PC-3 (cell line): ENCODE results near the gene AGFG1. TPM values are rescaled to one million over a fixed set of nuclear protein-coding genes. Genes with fewer than 3 reads are reported as not detected.
"Not testable (repeated sequence)": the region's sequence is repeated elsewhere in the genome, so short reads cannot be mapped to it uniquely, and the experiment has no call there.

ENCODE experiments used
- ATAC-seq: fragments of 200-7000 bp; cut with Tn5 transposase; 2 replicates; pipeline ENCODE4 v1.9.1; 2020; ENCODE audit warnings: mild to moderate bottlenecking, moderate library complexity
- BruUV-seq: library from RNA; stranded (reverse); fragments of 400-500 nt; replicated peaks from 2 replicates; lab custom pipeline; 2021; lab: Mats Ljungman, UMichigan
- CTCF ChIA-PET: fragments of 300-600 bp; sonication (Branson Sonifier 250); formaldehyde crosslinking; loops from one replicate; lab custom pipeline; 2022; ENCODE audit warnings: antibody characterized with exemption; lab: Charles Lee
- POLR2A ChIA-PET: fragments of 300-600 bp; sonication (Branson Sonifier 250); formaldehyde crosslinking; loops from one replicate; lab custom pipeline; 2022; ENCODE audit warnings: antibody characterized with exemption; ENCODE audit not compliant: unreplicated experiment; lab: Charles Lee
- DNase-seq: peaks from one replicate; pipeline ENCODE4 v3.0.0-alpha.2; 2015
- H2AFZ ChIP-seq: fragments of 300-600 bp; sonication (generic); 2 replicates; pipeline ENCODE4 v1.6.0; 2016; ENCODE audit warnings: antibody characterized with exemption, low read length
- H3F3A ChIP-seq: fragments of 300-600 bp; sonication (generic); one replicate; pipeline ENCODE4 v1.6.0; 2017; ENCODE audit warnings: antibody characterized with exemption, low read length, control low read depth, mild to moderate bottlenecking; ENCODE audit not compliant: unreplicated experiment
- H3K27ac ChIP-seq: fragments of 300-600 bp; sonication (generic); 2 replicates; pipeline ENCODE4 v1.5.1; 2016; ENCODE audit warnings: mild to moderate bottlenecking, low read length
- H3K27me3 ChIP-seq: fragments of 300-600 bp; sonication (generic); 2 replicates; pipeline ENCODE4 v1.6.1; 2016; ENCODE audit warnings: low read length, mixed read lengths
- H3K36me3 ChIP-seq: fragments of 300-600 bp; sonication (generic); 2 replicates; pipeline ENCODE4 v1.6.1; 2016; ENCODE audit warnings: low read depth, mixed run types, low read length, mixed read lengths
- H3K4me1 ChIP-seq: fragments of 300-600 bp; sonication (generic); 2 replicates; pipeline ENCODE4 v1.5.1; 2016; ENCODE audit warnings: low read length; ENCODE audit not compliant: insufficient read depth
- H3K4me2 ChIP-seq: fragments of 300-600 bp; sonication (generic); 2 replicates; pipeline ENCODE4 v1.6.0; 2016; ENCODE audit warnings: low read length
- H3K4me3 ChIP-seq: fragments of 300-600 bp; sonication (generic); 2 replicates; pipeline ENCODE4 v1.5.1; 2016; ENCODE audit warnings: mild to moderate bottlenecking, low read length, mixed read lengths
- H3K79me2 ChIP-seq: fragments of 300-600 bp; sonication (generic); 2 replicates; pipeline ENCODE4 v1.6.1; 2017; ENCODE audit warnings: low read length, mixed read lengths
- H3K9ac ChIP-seq: fragments of 300-600 bp; sonication (generic); 2 replicates; pipeline ENCODE4 v1.6.0; 2016; ENCODE audit warnings: mild to moderate bottlenecking, low read length
- H3K9me2 ChIP-seq: fragments of 300-600 bp; sonication (generic); replicated peaks from 2 replicates; pipeline ENCODE4 v1.6.1; 2016; ENCODE audit warnings: mixed run types, low read length, mixed read lengths
- H3K9me3 ChIP-seq: fragments of 300-600 bp; sonication (generic); 2 replicates; pipeline ENCODE4 v1.6.1; 2016; ENCODE audit warnings: low read length, mixed read lengths
- H4K20me1 ChIP-seq: fragments of 300-600 bp; sonication (generic); 2 replicates; pipeline ENCODE4 v1.6.1; 2016; ENCODE audit warnings: low read length, mixed read lengths
- CTCF ChIP-seq: fragments of 300-600 bp; sonication (generic); conservative IDR thresholded peaks from 2 replicates; pipeline ENCODE4 v1.5.1; 2017; ENCODE audit warnings: antibody characterized with exemption, low read depth, mild to moderate bottlenecking, low read length
- EZH2 ChIP-seq: fragments of 300-600 bp; sonication (generic); IDR thresholded peaks from one replicate; pipeline ENCODE4 v1.6.1; 2017; ENCODE audit warnings: antibody characterized with exemption, mild to moderate bottlenecking, low read length; ENCODE audit not compliant: unreplicated experiment
- EZH2phosphoT487 ChIP-seq: fragments of 300-600 bp; sonication (generic); IDR thresholded peaks from 2 replicates; pipeline ENCODE4 v1.6.1; 2018; ENCODE audit warnings: mild to moderate bottlenecking, antibody characterized with exemption, low read length, borderline replicate concordance
- intact Hi-C: fragments of 100-400 bp; cut with micrococcal nuclease; formaldehyde crosslinking; loops from 2 replicates; pipeline ENCODE4 v1.9.0; 2023
- total RNA-seq: library from RNA; depleted of rRNA; stranded (reverse); fragments of >200 nt; gene quantifications from 2 replicates; pipeline ENCODE4 v1.2.3, GENCODE V29; 2014

Gene AGFG1
- total RNA-seq, 1 experiment from 2014 or later: 56.3 TPM

- H3K4me2 ChIP-seq: no peak overlapping the region
- no peak for ATAC-seq
These were observed 43.8 kb downstream of the AGFG1 start for GRCh38 chr2:227515742-227516141.

GRCh38 chr2:227517724-227518123 is 45.8 kb downstream of the AGFG1 start:
- no peaks in the 10 kb centered on the region for H3K9me3 ChIP-seq
- no peaks in the 10 kb centered on the region for H3K9me2 ChIP-seq
- ChIA-PET CTCF (no interaction called here), POLR2A (no interaction called here)
- no peak overlapping the region for H3K27ac ChIP-seq
- H3K79me2 ChIP-seq: peaks cover 96% of the 10 kb centered on the region
- no peak overlapping the region for H3K4me3 ChIP-seq
- no peaks in the 10 kb centered on the region for H3F3A ChIP-seq
- H3K9ac ChIP-seq: no peak overlapping the region
- no peak for TF ChIP-seq EZH2
- BruUV-seq: no TSS peak
- H4K20me1 ChIP-seq: peaks cover 32% of the 10 kb centered on the region
- H3K4me2 ChIP-seq: no peak overlapping the region
- H3K27me3 ChIP-seq: no peaks in the 10 kb centered on the region
- intact Hi-C loops: no loop called here
- H3K36me3 ChIP-seq: peaks cover 12% of the 10 kb centered on the region; the same call in 1 of the 2 replicates
- H3K4me1 ChIP-seq: peaks cover 9% of the 10 kb centered on the region
- H2AFZ ChIP-seq: no peak overlapping the region
- ATAC-seq (no peak), DNase-seq (no peak)

More at GRCh38 chr2:227515742-227516141, 43.8 kb downstream of the AGFG1 start:
- H2AFZ ChIP-seq: no peak overlapping the region
- H4K20me1 ChIP-seq: peaks cover 49% of the 10 kb centered on the region
- TF ChIP-seq CTCF: no peak
- TF ChIP-seq EZH2: no peak
- no peak for TF ChIP-seq EZH2phosphoT487
- no peaks in the 10 kb centered on the region for H3K9me2 ChIP-seq
- peaks cover 17% of the 10 kb centered on the region for H3K4me1 ChIP-seq
- peaks cover 3% of the 10 kb centered on the region; the same call in 1 of the 2 replicates for H3K36me3 ChIP-seq
- CTCF ChIA-PET: no interaction called here
- no TSS peak for BruUV-seq
- H3K27ac ChIP-seq: no peak overlapping the region
- H3K4me3 ChIP-seq: no peak overlapping the region
- DNase-seq: no peak
- no peak overlapping the region for H3K9ac ChIP-seq
- intact Hi-C loops: no loop called here
- peaks cover 100% of the 10 kb centered on the region for H3K79me2 ChIP-seq
- no peaks in the 10 kb centered on the region for H3F3A ChIP-seq
- H3K27me3 ChIP-seq: no peaks in the 10 kb centered on the region
- POLR2A ChIA-PET: no interaction called here
- no peaks in the 10 kb centered on the region for H3K9me3 ChIP-seq

- H3K9me3 ChIP-seq, H3K4me1 ChIP-seq, H3F3A ChIP-seq, H3K27ac ChIP-seq, ATAC-seq, intact Hi-C loops, H3K9ac ChIP-seq, BruUV-seq, CTCF ChIA-PET, H2AFZ ChIP-seq, H3K9me2 ChIP-seq, H3K4me3 ChIP-seq, H3K4me2 ChIP-seq, POLR2A ChIA-PET, H3K27me3 ChIP-seq: not testable (repeated sequence)
- peaks cover 12% of the 10 kb centered on the region; the same call in 1 of the 2 replicates for H3K36me3 ChIP-seq
- peaks cover 92% of the 10 kb centered on the region for H3K79me2 ChIP-seq
- DNase-seq: peak; percentile 60
- peaks cover 26% of the 10 kb centered on the region for H4K20me1 ChIP-seq
These were observed 46.4 kb downstream of the AGFG1 start for GRCh38 chr2:227518278-227518865.

GRCh38 chr2:227521178-227521577 is 49.2 kb downstream of the AGFG1 start:
- H3K9me2 ChIP-seq, intact Hi-C loops, H3K9ac ChIP-seq, POLR2A ChIA-PET, H3K4me2 ChIP-seq, H3K9me3 ChIP-seq, H3K4me3 ChIP-seq, H3K27ac ChIP-seq, H3K4me1 ChIP-seq, H2AFZ ChIP-seq, DNase-seq, ATAC-seq, BruUV-seq, CTCF ChIA-PET, H3K27me3 ChIP-seq, H3F3A ChIP-seq: not testable (repeated sequence)
- H3K79me2 ChIP-seq: peaks cover 64% of the 10 kb centered on the region
- H3K36me3 ChIP-seq: peaks cover 38% of the 10 kb centered on the region; the same call in 1 of the 2 replicates
- peaks cover 11% of the 10 kb centered on the region for H4K20me1 ChIP-seq
